RWPE2 (cell line): ENCODE results near the gene IP6K3.

Source experiments
- ATAC-seq: fragments of 200-7000 bp; cut with Tn5 transposase; 3 replicates; pipeline ENCODE4 v1.9.1; 2021; ENCODE audit warnings: low read depth
- DNase-seq: peaks from one replicate; pipeline ENCODE4 v3.0.0-alpha.2; 2020; ENCODE audit warnings: low spot score
- H3K27ac ChIP-seq: fragments of 450-650 bp; 2 replicates; pipeline ENCODE4 v1.5.1; 2017; ENCODE audit warnings: mild to moderate bottlenecking; ENCODE audit not compliant: poor library complexity, severe bottlenecking
- H3K27me3 ChIP-seq: fragments of 250-450 bp; sonication (Bioruptor Pico); 2 replicates; pipeline ENCODE4 v1.5.1; 2021; ENCODE audit warnings: mild to moderate bottlenecking, moderate library complexity; ENCODE audit not compliant: insufficient read depth, poor library complexity, severe bottlenecking
- H3K36me3 ChIP-seq: fragments of 250-450 bp; sonication (Bioruptor Pico); 2 replicates; pipeline ENCODE4 v1.5.1; 2020; ENCODE audit warnings: low read depth, mild to moderate bottlenecking, moderate library complexity
- H3K4me1 ChIP-seq: fragments of 250-450 bp; sonication (Bioruptor Pico); 2 replicates; pipeline ENCODE4 v1.5.1; 2021; ENCODE audit warnings: mild to moderate bottlenecking, moderate library complexity; ENCODE audit not compliant: insufficient read depth, poor library complexity, severe bottlenecking
- H3K4me3 ChIP-seq: fragments of 250-450 bp; sonication (Bioruptor Pico); 2 replicates; pipeline ENCODE4 v1.5.1; 2021; ENCODE audit warnings: mild to moderate bottlenecking, moderate library complexity; ENCODE audit not compliant: severe bottlenecking
- H3K9me3 ChIP-seq: fragments of 250-450 bp; sonication (Bioruptor Pico); 2 replicates; pipeline ENCODE4 v1.5.1; 2021; ENCODE audit warnings: mild to moderate bottlenecking, moderate library complexity; ENCODE audit not compliant: severe bottlenecking
- TF ChIP-seq, protein P1 (sequence below): fragments of 450-650 bp; IDR thresholded peaks from one replicate; pipeline ENCODE4 v1.5.1; 2017; ENCODE audit warnings: mild to moderate bottlenecking, moderate library complexity; ENCODE audit not compliant: poor library complexity, severe bottlenecking

IP6K3 gene

GRCh38 chr6:33778444-33779121, 31.9 kb upstream of the IP6K3 start:
- DNase-seq = no peak
- H3K27ac ChIP-seq = no peak overlapping the region
- no peaks in the 10 kb centered on the region for H3K9me3 ChIP-seq
- no peak overlapping the region for H3K4me3 ChIP-seq
- H3K4me1 ChIP-seq = peaks cover 14% of the 10 kb centered on the region
- peaks cover 78% of the 10 kb centered on the region for H3K36me3 ChIP-seq
- TF ChIP-seq, protein P1, sequence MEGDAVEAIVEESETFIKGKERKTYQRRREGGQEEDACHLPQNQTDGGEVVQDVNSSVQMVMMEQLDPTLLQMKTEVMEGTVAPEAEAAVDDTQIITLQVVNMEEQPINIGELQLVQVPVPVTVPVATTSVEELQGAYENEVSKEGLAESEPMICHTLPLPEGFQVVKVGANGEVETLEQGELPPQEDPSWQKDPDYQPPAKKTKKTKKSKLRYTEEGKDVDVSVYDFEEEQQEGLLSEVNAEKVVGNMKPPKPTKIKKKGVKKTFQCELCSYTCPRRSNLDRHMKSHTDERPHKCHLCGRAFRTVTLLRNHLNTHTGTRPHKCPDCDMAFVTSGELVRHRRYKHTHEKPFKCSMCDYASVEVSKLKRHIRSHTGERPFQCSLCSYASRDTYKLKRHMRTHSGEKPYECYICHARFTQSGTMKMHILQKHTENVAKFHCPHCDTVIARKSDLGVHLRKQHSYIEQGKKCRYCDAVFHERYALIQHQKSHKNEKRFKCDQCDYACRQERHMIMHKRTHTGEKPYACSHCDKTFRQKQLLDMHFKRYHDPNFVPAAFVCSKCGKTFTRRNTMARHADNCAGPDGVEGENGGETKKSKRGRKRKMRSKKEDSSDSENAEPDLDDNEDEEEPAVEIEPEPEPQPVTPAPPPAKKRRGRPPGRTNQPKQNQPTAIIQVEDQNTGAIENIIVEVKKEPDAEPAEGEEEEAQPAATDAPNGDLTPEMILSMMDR = no peak
- no peaks in the 10 kb centered on the region for H3K27me3 ChIP-seq
- no peak for ATAC-seq

GRCh38 chr6:33777398-33778388, 31.0 kb upstream of the IP6K3 start:
- TF ChIP-seq, protein P1 = no peak
- Histone ChIP-seq H3K4me1 (peaks cover 20% of the 10 kb centered on the region), H3K27me3 (no peaks in the 10 kb centered on the region), H3K9me3 (no peaks in the 10 kb centered on the region), H3K36me3 (peaks cover 81% of the 10 kb centered on the region), H3K27ac (no peak overlapping the region), H3K4me3 (no peak overlapping the region)
- no peak for ATAC-seq
- no peak for DNase-seq

- Histone ChIP-seq H3K27ac (no peak overlapping the region), H3K4me3 (no peak overlapping the region), H3K27me3 (no peaks in the 10 kb centered on the region), H3K4me1 (peaks cover 25% of the 10 kb centered on the region), H3K36me3 (peaks cover 83% of the 10 kb centered on the region), H3K9me3 (no peaks in the 10 kb centered on the region)
- no peak for DNase-seq
- no peak for ATAC-seq
- TF ChIP-seq, protein P1 = no peak
Observed at GRCh38 chr6:33776764-33777163, 30.1 kb upstream of the IP6K3 start.

- ATAC-seq = no peak
- H3K4me1 ChIP-seq = peaks cover 21% of the 10 kb centered on the region
- TF ChIP-seq, protein P1 = no peak
- no peak overlapping the region for H3K4me3 ChIP-seq
- H3K27ac ChIP-seq = no peak overlapping the region
- H3K36me3 ChIP-seq = peaks cover 83% of the 10 kb centered on the region
- H3K27me3 ChIP-seq = no peaks in the 10 kb centered on the region
- no peaks in the 10 kb centered on the region for H3K9me3 ChIP-seq
- no peak for DNase-seq
Observed at GRCh38 chr6:33776186-33776585, 29.5 kb upstream of the IP6K3 start.
